ENCODE data around the gene OR1M1.

GRCh38 chr19:9078651-9079050, 8.2 kb upstream of the OR1M1 start:
- TF ChIP-seq JUNB (IDR thresholded peaks at IDR 0.05) (no peak), ELK1 (IDR thresholded peaks at IDR 0.05; ENCODE audit: low read depth, low read length) (no peak), EHMT2 (IDR thresholded peaks at IDR 0.05; ENCODE audit: low read depth) (no peak), RCOR1 (IDR thresholded peaks at IDR 0.05; ENCODE audit: low read depth, low read length) (no peak), EP300 (IDR thresholded peaks at IDR 0.05) (no peak), CTCF (IDR thresholded peaks at IDR 0.05) (no peak), HMGXB4 (CRISPR knock-in tag; IDR thresholded peaks at IDR 0.05; ENCODE audit: borderline replicate concordance) (no peak), E2F6 (IDR thresholded peaks at IDR 0.05; ENCODE audit: borderline replicate concordance, low read depth) (no peak), FOSL2 (IDR thresholded peaks at IDR 0.05) (no peak), FOSL2 (CRISPR knock-in tag; IDR thresholded peaks at IDR 0.05) (no peak), BHLHE40 (IDR thresholded peaks at IDR 0.05; ENCODE audit: low read depth, low read length) (no peak), SMC3 (IDR thresholded peaks at IDR 0.05) (no peak)

Measured in A549 (cell line).